G401 (cell line): ENCODE measurements around the gene TNNI2. TPM values are rescaled to one million over a fixed set of nuclear protein-coding genes. Genes with fewer than 3 reads are reported as not detected.
"Not testable (repeated sequence)": the region's sequence is repeated elsewhere in the genome, so short reads cannot be mapped to it uniquely, and the experiment has no call there.

Experiments used
- DNase-seq: peaks from one replicate; pipeline ENCODE4 v3.0.0-alpha.2; 2015; ENCODE audit warnings: low spot score
- in situ Hi-C: cut with HindIII; loops from 2 replicates; pipeline ENCODE4 v1.10.0; 2016; ENCODE audit warnings: low sequenced_read_pairs, mixed read lengths
- total RNA-seq: library from RNA; depleted of rRNA; stranded (reverse); fragments of >200 nt; shearing (Covaris generic); gene quantifications from 2 replicates; pipeline ENCODE4 v1.2.3, GENCODE V29; 2014

TNNI2 gene
- total RNA-seq, 1 experiment from 2014 or later: not detected

- no peak for DNase-seq
- in situ Hi-C loops: no loop called here
Measured at GRCh38 chr11:1879941-1880720, 41.4 kb downstream of the TNNI2 start.

GRCh38 chr11:1880746-1881441 is 42.1 kb downstream of the TNNI2 start:
- in situ Hi-C loops: no loop called here
- DNase-seq: no peak

DNA sequence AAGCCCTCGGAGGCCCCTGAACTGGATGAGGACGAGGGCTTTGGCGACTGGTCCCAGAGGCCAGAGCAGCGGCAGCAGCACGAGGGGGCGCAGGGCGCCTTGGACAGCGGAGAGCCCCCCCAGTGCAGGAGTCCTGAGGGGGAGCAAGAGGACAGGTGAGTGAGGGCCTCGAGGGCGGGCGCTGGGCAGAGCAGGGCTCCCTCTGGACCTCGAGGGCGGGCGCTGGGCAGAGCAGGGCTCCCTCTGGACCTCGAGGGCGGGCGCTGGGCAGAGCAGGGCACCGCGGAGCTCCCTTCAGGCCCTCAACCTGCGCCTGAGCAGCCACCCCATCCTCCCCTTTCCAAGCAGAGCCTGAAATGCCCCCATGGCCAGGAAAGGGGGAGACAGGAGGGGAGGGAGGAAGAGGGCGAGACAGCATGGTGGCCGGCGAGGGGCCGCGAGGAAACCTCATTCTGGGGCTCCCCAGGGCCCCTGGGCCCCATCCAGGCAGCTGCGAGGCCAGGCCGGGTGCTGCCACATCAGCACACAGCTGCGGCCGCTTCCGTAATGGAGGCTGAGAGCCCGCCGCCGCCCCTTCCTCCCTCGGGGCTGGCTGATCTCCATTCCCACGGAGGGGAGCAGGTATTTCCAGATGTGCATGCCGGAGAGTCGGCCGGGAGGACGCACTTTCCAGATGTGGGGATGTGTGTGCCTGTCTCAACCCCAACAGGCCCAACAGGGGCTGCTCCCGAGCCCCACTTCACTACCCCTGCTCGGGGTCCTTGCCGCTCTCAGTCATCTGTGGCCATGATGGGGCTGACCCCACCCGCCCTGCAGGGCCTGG is 42.9 kb downstream of the TNNI2 start:
- no peak for DNase-seq
- in situ Hi-C loops: no loop called here

- peak; percentile 33 for DNase-seq
- in situ Hi-C loops: no loop called here
Measured at GRCh38 chr11:1882265-1883238, 43.8 kb downstream of the TNNI2 start.

GRCh38 chr11:1883346-1884302 is 44.8 kb downstream of the TNNI2 start:
- no peak for DNase-seq
- in situ Hi-C loops: no loop called here

- no peak for DNase-seq
- in situ Hi-C loops: no loop called here
Measured at GRCh38 chr11:1884303-1884700, 45.5 kb downstream of the TNNI2 start.

DNA sequence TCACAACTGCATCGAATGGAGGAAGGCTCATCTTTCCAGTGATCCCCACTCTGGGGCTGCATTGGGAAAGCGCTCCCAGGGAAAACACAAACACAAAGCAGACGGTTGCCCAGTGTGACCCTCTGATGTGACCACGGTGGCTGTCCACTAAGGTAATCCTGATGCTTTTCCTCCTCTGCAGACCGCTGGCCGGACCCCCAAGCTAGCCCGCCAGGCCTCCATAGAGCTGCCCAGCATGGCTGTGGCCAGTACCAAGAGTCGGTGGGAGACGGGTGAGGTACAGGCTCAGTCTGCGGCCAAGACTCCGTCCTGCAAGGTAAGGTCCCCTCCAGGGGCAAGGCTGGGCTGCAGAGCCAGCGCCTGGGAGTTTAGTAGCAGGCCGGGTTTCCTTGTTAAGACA is 47.8 kb downstream of the TNNI2 start:
- in situ Hi-C loops, DNase-seq: not testable (repeated sequence)

DNA sequence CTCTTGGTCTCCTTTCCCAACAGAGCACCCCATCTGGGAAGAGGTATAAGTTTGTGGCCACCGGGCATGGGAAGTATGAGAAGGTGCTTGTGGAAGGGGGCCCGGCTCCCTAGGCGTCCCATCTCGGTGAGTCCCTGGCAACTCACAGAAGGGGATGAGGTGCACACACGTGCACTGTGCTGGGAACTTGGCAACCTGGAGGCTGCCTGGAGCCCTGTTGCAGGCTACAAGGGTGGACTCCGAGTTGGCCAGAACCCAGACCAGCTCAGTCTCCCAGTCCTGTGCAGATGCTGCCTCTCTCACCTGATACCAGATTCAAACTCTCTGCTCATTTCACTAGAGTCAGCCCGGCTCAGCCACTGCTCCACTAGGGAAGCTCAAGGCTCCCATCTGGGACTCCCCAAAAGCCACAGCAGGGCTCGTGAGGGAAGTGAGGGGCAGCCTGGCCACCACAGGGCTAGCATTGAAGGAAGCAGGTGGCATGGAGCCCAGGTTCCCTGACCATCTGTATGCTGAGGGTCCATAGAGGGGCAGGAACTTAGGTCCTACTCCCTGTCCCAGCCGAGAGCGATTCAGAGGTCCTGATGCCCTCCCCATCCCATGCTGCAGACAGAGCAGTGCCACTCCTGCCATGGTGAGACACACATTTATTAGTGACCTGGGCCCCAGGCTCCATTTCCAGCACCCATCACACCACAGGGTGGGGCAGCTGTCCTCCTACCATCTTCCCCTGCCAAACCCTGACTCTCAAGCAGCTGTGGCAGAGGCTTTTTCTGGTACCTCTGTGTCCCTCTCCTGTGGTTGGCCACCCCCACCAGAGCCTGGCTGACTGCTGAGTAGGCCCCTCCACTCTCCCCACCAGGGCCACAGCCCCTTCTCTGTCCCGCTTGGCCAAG is 48.9 kb downstream of the TNNI2 start:
- DNase-seq: no peak
- in situ Hi-C loops: no loop called here

GRCh38 chr11:1888347-1888753 is 49.6 kb downstream of the TNNI2 start:
- no peak for DNase-seq
- in situ Hi-C loops: no loop called here

- no peak for DNase-seq
- in situ Hi-C loops: no loop called here
Measured at GRCh38 chr11:1888811-1889210, 50.0 kb downstream of the TNNI2 start.

DNA sequence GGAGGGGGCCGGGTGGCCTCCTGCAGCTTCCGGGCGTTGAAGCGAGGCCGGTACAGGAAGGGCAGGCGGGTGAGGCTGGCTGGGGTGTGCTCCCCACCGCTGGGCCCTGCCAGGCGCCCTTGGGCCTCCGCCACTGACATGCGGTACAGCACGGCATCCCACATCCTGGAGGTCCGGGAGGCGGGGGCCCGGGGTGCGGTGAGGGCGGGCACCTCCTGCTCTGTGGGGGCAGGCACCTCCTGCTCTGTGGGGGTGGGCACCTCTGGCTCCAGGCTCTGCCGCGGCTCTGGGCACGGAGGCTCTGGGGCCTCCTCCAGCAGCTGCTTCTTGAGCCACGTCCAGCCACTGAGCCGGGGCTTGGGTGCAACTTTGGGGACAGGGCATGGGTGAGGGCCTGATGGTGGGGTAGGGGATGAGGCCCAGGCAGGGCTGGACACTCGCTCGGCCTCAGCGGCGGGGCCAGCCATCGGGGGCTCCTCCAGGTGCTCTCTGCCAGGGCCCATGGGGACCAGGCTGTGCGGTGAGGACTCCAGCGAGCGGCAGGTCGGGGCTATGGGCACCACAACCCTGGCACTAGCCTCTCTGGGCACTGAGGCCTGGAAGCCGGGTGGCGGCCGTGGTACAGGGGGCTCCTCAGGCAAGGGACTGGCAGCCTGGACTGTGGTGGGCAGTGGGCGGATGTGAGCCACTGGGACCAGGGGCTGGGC is 50.6 kb downstream of the TNNI2 start:
- DNase-seq: no peak
- in situ Hi-C loops: no loop called here

DNA sequence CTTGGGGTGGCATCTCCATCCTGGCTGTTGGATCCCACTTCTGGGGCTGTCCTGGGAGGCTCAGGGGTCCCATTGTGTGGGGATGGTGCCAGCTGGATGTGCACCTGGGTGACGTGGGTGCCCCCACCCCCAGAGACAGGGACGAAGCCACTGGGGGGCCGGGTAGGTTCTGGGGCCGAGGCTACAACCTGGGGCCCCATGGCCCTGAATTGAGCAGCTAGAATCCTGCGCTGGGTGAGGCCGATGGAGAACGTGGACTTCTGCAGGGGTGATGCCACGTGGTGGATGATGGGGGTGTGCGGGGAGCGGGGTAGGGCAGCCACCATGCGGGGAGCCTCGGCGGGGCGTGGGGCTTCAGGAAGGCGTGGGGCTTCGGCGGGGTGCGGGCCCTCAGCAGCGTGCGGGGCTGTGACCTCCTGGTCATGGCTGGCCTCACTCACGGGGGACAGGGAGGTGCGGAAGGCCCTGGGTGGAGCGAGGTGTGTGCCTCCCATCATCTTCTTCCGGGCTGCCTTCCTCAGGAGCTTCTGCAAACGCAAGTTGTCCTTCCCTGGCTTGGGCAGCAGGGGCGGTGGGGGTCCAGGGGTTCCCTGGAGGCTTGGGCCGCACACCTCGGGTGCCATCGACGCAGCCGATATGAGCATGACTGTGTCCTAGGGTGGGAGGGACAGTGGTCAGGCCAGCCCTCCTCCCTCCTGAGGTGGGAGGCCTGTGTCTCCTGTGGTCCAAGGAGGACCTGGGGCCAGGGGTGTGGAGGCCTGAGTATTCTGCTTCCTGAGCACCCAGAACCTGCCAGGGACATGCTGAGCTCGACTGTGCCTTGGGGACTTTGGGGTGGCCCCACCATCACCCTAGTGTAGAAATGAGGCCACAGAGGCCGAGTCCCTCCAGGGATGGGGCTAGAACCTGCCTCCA is 51.4 kb downstream of the TNNI2 start:
- DNase-seq: no peak
- in situ Hi-C loops: no loop called here
